ENCODE data around the gene ARMCX6.
"Not testable (repeated sequence)": the region's sequence is repeated elsewhere in the genome, so short reads cannot be mapped to it uniquely, and the experiment has no call there.

ARMCX6 gene

DNA sequence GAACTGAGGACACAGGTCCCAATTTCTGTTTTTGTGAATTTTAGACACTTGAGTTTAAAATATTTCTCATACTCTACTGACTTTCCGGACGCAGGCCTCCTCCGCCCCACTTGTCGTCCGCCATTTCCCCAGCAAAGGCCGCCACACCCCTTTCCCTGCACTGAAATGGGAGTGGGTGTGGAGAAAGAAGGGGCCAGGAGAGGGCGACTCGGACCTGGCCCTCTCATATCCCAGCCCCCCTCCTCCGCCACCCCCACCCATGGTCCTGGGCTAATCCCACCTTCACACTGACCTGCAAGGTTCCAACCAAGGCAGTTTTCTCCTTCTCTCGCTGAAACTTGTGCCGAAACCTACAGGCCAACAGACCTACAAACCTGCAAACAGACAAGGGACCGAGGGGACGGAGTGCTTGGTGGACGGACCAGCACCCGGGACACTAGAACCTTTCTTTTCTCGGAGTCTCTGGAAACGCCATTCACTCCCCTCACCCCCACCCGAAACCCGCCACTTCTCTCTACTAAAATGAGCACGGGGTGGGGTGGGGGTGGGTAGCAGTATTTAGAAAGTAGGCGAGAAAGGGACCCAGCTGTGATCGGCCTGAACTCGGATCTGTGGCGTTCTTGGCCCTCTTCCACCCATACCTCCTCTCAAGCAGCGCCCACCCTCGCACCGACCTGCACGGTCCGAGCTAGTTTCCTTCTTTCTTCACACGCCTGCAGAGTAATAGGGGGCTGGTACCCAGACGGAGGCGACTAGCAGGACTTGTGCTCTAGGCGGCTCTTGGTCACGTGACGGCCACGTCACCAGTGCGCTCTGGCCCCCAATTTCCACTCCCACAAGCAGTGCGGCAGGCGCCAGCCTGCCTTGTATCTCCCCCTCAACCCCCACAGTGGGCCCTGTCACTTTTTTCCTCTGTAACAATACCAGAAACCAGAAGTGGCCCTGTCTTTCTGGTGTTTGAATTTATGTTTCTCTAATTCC, at the start of gene ARMCX6:
Gene ARMCX6, minus strand, starts transcription at position 790 of the 981 bp plus-strand sequence. CDS start 1,380 bp downstream, outside the sequence.
- H3K9me3 Mint-ChIP-seq: no peaks in the 10 kb centered on the region
- H3K27ac Mint-ChIP-seq: peak within 1 kb of the TSS; percentile 88
- H3K4me1 Mint-ChIP-seq (ENCODE audit: low read depth): peaks cover 49% of the 10 kb centered on the region
- H3K4me3 Mint-ChIP-seq: peak within 1 kb of the TSS; percentile 89
- peaks cover 10% of the 10 kb centered on the region for H3K36me3 Mint-ChIP-seq (ENCODE audit: low read depth)
- no peaks in the 10 kb centered on the region for H3K27me3 Mint-ChIP-seq

DNA sequence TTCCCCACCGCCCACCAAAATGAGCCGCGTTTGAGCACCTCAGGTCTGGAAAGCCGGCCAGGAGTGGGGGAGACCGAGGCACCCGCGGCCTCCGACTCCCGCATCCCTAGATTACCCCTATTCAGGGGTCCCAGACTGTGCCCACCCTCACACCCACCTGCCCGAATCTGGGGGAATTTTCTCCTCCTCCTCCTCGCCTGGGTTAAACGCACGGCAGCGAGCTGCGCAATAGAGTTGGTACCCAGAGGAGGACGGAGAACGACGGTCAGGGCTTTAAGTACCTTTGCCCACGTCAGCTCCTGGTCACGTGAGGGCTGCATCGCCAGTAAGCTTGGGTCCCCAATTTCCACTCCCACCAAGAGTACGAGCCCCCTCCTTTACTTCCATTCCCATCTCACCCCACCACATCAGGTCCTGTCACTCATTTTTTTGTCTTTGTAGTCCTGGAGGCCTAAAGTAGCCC, 41.8 kb upstream of the ARMCX6 start, which contains the start of gene ARMCX2:
Gene ARMCX2, minus strand, starts transcription at position 250 of the 463 bp plus-strand sequence. CDS start 2,262 bp downstream, outside the sequence.
- Mint-ChIP-seq H3K27me3 (no peaks in the 10 kb centered on the region), H3K36me3 (ENCODE audit: low read depth) (no peaks in the 10 kb centered on the region), H3K4me1 (ENCODE audit: low read depth) (peaks cover 19% of the 10 kb centered on the region), H3K27ac (peak within 1 kb of the TSS; percentile 68), H3K9me3 (no peaks in the 10 kb centered on the region), H3K4me3 (peak within 1 kb of the TSS; percentile 79)

DNA sequence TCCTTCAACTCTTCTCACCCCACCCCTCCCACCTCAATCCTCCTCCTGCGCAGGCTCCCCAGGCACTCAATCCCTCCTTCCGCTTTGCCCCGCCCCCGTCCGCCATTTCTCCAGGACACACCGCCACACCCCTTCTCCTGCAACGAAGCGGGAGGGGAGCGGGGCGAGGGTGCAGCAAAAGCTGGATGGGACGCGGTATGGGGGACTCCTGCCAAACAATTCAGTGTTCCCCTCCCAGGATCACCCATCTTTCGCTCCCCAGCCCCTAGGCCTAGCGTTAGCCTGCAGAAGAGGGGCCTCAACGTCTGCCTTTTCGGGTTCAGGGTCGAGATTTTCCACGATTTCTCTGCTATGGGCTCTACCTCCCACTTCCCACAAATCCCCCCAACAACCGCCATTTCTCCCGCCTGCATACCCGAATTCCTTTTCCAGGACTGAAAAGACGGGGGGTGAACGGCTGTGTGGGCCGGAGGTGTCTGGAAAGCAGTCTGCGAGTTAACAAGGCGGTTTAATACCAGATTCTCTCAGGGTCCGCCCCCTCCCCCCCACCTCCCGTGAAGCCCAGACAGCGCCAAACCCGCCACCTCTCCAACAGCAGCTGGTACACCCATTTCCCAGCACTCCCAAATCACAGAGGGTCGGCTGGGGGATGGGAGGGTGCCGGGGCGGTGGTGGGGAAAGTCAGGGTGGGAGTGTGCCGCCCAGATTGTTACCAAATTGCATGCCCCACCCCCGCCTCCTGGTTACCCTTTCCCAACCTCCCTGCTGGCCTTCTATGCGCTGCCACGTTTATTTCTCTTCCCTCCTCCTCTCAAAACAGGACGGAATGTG, 41.1 kb upstream of the ARMCX6 start:
- Mint-ChIP-seq H3K36me3 (ENCODE audit: low read depth) (no peaks in the 10 kb centered on the region), H3K4me1 (ENCODE audit: low read depth) (peaks cover 22% of the 10 kb centered on the region), H3K27ac (no peak overlapping the region), H3K4me3 (peak overlapping the region; percentile 79), H3K27me3 (no peaks in the 10 kb centered on the region), H3K9me3 (no peaks in the 10 kb centered on the region)

DNA sequence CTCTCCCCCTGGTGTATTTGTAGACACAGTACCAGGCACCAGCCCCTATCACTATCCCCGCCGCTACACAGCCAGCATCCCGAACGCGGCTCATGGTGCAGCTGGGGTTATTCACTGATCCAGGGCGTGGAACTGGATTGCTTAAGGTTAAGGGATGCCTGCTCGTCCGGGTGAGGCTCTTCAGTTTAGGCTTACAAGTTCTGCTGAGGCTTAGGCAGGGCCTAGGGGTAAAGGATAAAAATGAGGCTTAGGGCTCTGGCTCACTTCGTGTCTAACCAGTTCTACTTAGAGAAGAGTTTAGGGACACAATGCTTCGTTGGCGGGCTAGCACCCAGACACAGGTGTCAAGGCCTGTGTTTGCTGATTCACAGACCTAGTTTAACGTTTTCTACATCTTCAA, 39.7 kb upstream of the ARMCX6 start:
- Mint-ChIP-seq H3K36me3 (ENCODE audit: low read depth) (no peaks in the 10 kb centered on the region), H3K4me3 (no peak overlapping the region), H3K27me3 (no peaks in the 10 kb centered on the region), H3K9me3 (no peaks in the 10 kb centered on the region), H3K27ac (no peak overlapping the region), H3K4me1 (ENCODE audit: low read depth) (peaks cover 22% of the 10 kb centered on the region)

DNA sequence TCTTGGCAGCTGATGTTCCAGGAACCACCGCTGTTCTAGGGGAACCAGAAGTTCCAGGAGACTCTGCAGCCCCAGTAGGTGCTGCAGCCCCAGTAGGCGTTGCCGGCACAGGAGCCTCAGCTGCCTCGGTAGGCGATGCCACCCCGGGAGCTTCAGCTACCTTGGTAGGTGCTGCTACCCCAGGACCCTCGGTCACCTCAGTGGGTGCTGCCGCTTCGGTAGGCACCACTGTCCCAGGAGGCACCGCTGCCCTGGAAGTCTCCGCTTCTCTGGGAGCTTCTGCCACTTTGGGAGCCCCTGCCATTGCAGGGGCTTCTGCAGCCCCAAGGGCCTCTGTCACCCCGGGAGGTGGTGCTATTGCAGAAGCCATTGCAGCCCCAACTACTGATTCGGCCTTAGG, 39.0 kb upstream of the ARMCX6 start:
- peaks cover 22% of the 10 kb centered on the region for H3K4me1 Mint-ChIP-seq (ENCODE audit: low read depth)
- no peaks in the 10 kb centered on the region for H3K9me3 Mint-ChIP-seq

DNA sequence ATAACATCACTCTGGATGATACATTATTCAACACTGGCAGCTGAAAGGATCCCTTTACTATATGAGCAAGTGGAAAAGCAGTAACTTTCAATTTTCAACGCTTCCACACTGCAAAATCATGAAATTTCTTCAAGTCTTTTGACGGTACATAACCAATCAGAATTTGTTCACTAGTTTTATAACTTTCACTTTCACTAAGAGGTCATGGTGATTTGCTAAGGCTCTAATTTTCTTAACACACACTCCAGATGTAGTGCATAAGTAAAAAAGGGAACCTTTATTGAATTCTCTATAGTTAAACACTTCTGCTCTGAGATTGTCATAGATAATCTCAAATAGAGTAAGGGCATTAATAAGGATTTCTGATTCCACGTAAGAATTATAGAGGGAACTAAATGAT, 37.7 kb upstream of the ARMCX6 start:
- Mint-ChIP-seq H3K9me3 (no peaks in the 10 kb centered on the region), H3K4me1 (ENCODE audit: low read depth) (peaks cover 22% of the 10 kb centered on the region), H3K27me3 (no peaks in the 10 kb centered on the region), H3K27ac (peak overlapping the region; percentile 8), H3K36me3 (ENCODE audit: low read depth) (no peaks in the 10 kb centered on the region), H3K4me3 (peak overlapping the region; percentile 35)

More for the DNA sequence above, 39.0 kb upstream of the ARMCX6 start:
- no peaks in the 10 kb centered on the region for H3K36me3 Mint-ChIP-seq (ENCODE audit: low read depth)
- H3K4me3 Mint-ChIP-seq: no peak overlapping the region
- no peaks in the 10 kb centered on the region for H3K27me3 Mint-ChIP-seq
- H3K27ac Mint-ChIP-seq: no peak overlapping the region

DNA sequence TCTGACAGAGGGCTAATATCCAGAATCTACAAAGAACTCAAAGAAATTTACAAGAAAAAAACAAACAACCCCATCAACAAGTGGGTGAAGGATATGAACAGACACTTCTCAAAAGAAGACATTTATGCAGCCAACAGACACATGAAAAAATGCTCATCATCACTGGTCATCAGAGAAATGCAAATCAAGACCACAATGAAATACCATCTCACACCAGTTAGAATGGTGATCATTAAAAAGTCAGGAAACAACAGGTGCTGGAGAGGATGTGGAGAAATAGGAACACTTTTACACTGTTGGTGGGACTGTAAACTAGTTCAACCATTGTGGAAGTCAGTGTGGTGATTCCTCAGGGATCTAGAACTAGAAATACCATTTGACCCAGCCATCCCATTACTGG, 29.9 kb upstream of the ARMCX6 start:
- not testable (repeated sequence) for H3K36me3 Mint-ChIP-seq (ENCODE audit: low read depth); H3K4me1 Mint-ChIP-seq (ENCODE audit: low read depth); H3K27me3 Mint-ChIP-seq; H3K27ac Mint-ChIP-seq; H3K4me3 Mint-ChIP-seq; H3K9me3 Mint-ChIP-seq

DNA sequence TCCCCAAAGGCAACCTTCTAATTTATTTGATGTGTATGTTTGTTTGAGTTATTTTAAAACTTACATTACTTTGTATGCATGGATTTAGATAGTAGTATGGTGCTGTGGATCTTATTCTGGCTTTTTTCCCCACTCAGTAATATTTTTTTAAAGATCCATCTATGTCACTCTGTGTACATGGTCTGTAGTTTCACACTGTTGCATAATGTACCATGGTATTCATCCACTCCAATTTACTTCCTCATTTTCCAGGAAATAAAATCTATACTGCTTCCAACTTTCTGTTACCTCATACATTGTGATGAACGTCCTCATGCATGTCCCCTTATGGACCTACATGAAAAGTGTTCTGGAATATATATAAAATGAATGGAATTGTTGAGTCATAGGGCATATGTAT, 24.3 kb upstream of the ARMCX6 start:
- H3K4me3 Mint-ChIP-seq: no peak overlapping the region
- H3K27ac Mint-ChIP-seq: no peak overlapping the region
- H3K36me3 Mint-ChIP-seq (ENCODE audit: low read depth): no peaks in the 10 kb centered on the region
- H3K4me1 Mint-ChIP-seq (ENCODE audit: low read depth): no peaks in the 10 kb centered on the region
- H3K9me3 Mint-ChIP-seq: no peaks in the 10 kb centered on the region
- H3K27me3 Mint-ChIP-seq: no peaks in the 10 kb centered on the region

DNA sequence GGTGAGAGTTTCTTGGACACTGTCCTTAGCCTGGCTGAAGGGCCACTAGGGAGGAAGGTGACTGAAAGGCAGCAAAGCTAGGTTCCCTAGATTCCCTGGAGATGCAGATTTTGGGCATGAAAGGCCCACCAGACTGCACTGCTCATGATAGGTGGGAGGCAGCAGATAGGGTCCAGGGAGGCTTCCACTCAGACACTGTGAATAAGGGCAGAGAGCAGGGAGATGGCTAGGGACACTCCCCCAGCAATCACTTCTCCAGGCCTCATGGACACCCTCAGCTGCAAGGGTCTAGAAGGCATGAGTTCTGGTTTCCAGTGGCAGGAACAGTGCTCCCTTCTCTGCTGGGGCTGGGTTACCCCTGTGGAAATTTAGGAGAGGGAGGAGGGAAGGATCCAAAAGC, 21.8 kb upstream of the ARMCX6 start:
- Mint-ChIP-seq H3K9me3 (no peaks in the 10 kb centered on the region), H3K36me3 (ENCODE audit: low read depth) (peaks cover 3% of the 10 kb centered on the region), H3K4me3 (no peak overlapping the region), H3K27me3 (no peaks in the 10 kb centered on the region), H3K27ac (no peak overlapping the region), H3K4me1 (ENCODE audit: low read depth) (no peaks in the 10 kb centered on the region)

DNA sequence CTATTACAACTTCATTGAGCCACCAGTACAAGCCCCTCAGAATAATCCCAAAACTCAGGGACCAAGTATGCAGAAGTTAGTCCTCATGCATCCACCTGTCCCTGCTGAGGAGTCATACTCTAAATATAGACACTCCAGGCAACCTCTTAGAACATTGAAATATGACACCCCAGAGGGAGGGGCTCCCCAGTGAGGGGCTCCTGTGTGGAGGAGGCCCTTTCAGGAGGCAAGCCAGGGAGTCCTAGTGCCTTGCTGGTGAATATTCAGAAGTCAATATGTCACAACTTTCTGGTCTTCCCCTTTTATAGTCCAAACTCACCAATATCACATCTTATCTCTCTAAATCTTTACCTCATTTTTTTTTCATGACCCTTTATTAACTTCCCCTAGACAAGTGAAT, 1.6 kb upstream of the ARMCX6 start:
- Mint-ChIP-seq H3K9me3 (no peaks in the 10 kb centered on the region), H3K27me3 (no peaks in the 10 kb centered on the region), H3K27ac (peak overlapping the region; percentile 83), H3K4me3 (peak overlapping the region; percentile 48), H3K4me1 (ENCODE audit: low read depth) (peaks cover 59% of the 10 kb centered on the region), H3K36me3 (ENCODE audit: low read depth) (peaks cover 15% of the 10 kb centered on the region)

DNA sequence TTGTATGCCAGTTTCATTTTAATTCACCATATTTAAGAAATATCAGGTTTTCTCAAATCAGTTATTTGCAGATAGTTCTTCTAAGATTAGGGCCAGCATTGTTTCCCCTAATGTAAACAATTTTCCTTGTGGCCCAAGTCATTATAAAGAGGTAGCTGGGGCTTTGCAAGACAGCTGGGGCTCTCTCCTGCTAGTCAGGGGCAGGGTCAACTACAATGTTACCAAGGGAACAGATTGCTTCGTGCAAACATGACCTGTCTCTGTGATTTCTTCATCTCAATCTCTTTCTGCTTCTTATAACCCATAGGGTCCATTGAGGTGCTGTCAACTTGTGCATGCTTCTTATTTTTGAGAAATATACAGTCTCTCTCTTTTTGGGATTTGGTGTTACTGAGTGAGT, 12.1 kb downstream of the ARMCX6 start:
- Mint-ChIP-seq H3K36me3 (ENCODE audit: low read depth) (no peaks in the 10 kb centered on the region), H3K9me3 (no peaks in the 10 kb centered on the region), H3K27ac (no peak overlapping the region), H3K27me3 (no peaks in the 10 kb centered on the region), H3K4me3 (no peak overlapping the region), H3K4me1 (ENCODE audit: low read depth) (no peaks in the 10 kb centered on the region)

DNA sequence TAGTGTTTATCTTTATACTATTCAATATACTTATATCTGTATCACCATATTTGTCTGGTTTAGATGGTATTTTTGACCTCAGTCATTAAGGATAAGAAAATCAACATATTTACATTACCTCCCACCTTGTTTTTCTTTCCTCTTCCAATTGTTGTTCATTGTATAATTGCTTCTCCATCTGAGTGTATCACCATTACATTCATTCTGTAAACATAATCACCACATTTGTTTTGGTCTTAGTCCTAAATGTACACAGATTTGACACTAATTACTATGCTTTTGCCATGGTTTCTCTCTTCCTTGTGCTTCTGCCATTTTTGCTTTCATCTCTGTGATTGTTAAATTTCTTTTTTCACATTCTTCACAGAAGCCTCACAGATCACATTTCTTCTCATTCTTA, 12.7 kb downstream of the ARMCX6 start:
- H3K27ac Mint-ChIP-seq: no peak overlapping the region

DNA sequence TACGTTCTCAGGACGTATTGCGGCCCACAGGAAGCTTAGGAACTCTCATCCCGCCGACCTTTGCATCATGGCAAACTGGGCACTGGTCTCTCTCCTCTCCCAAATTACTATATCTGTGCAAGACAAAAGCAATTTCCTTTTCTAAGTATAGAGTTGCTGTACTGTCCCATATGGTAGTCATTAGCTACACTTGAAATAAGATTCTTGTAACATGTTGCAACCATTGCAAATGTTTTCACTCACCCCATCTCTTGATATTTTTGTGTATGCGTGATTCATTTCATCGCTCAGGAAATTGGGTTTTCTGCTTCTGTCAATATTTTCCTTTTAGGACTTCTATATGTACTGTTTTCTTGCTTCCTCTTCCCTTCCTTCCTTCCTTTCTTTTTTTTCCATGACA, 15.7 kb downstream of the ARMCX6 start:
- H3K9me3 Mint-ChIP-seq: no peaks in the 10 kb centered on the region
- H3K36me3 Mint-ChIP-seq (ENCODE audit: low read depth): no peaks in the 10 kb centered on the region
- H3K4me1 Mint-ChIP-seq (ENCODE audit: low read depth): no peaks in the 10 kb centered on the region
- no peak overlapping the region for H3K4me3 Mint-ChIP-seq
- H3K27me3 Mint-ChIP-seq: peaks cover 2% of the 10 kb centered on the region
- no peak overlapping the region for H3K27ac Mint-ChIP-seq

More for the DNA sequence above, 12.7 kb downstream of the ARMCX6 start:
- no peaks in the 10 kb centered on the region for H3K27me3 Mint-ChIP-seq
- H3K36me3 Mint-ChIP-seq (ENCODE audit: low read depth): no peaks in the 10 kb centered on the region
- no peak overlapping the region for H3K4me3 Mint-ChIP-seq
- no peaks in the 10 kb centered on the region for H3K4me1 Mint-ChIP-seq (ENCODE audit: low read depth)
- H3K9me3 Mint-ChIP-seq: no peaks in the 10 kb centered on the region

DNA sequence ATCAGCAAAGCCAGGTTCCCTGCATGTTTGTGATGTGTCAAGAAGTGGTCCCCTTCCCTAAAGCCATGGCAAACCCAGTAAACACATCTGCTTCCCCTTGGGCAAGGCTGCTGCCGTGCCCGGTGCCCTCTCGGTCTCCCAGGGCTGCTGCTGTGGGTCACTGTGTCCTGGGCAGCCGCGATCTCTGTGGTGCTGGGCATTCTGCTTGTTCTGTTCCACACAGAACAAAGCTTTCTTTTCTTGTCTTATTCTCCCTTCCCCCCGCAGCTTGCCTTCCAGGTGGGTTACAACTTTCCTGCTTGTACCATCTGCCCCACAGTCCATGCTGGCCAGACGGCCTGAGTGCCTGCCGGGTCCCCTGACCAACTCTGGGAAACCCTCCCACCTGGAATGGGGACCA, 18.2 kb downstream of the ARMCX6 start:
- H3K4me3 Mint-ChIP-seq; H3K27ac Mint-ChIP-seq; H3K27me3 Mint-ChIP-seq; H3K36me3 Mint-ChIP-seq (ENCODE audit: low read depth); H3K9me3 Mint-ChIP-seq; H3K4me1 Mint-ChIP-seq (ENCODE audit: low read depth): not testable (repeated sequence)

Measured in stimulated activated naive CD8-positive, alpha-beta T cell treated with anti-CD3 and anti-CD28 coated beads, Interleukin-15, Interleukin-2, amounts not matched to agents 100 ng/mL and 50 ng/mL, for 24 hours (primary cell).